HEK293 (cell line): ENCODE measurements around the gene VPS13D.

Experiments used
- ELK4 ChIP-seq: IDR thresholded peaks from 2 replicates; pipeline ENCODE4 v1.6.1; 2011; ENCODE audit warnings: mild to moderate bottlenecking, low read depth, low read length, borderline replicate concordance
- GLIS2 ChIP-seq: fragments of 450-650 bp; formaldehyde crosslinking; IDR thresholded peaks from 2 replicates; pipeline ENCODE4 v1.5.1; 2016; ENCODE audit warnings: missing biosample characterization, missing genetic modification characterization
- MZF1 ChIP-seq: fragments of 450-650 bp; formaldehyde crosslinking; IDR thresholded peaks from 2 replicates; pipeline ENCODE4 v1.5.1; 2017; ENCODE audit warnings: missing biosample characterization, missing genetic modification characterization, borderline replicate concordance
- PBX3 ChIP-seq: sonication (generic); formaldehyde crosslinking; IDR thresholded peaks from 2 replicates; pipeline ENCODE4 v1.8.1; 2022; ENCODE audit warnings: mild to moderate bottlenecking, moderate library complexity, missing genetic modification reagents
- PRDM6 ChIP-seq: fragments of 450-650 bp; formaldehyde crosslinking; IDR thresholded peaks from 2 replicates; pipeline ENCODE4 v1.5.1; 2017; ENCODE audit warnings: missing biosample characterization, missing genetic modification characterization
- SP2 ChIP-seq: fragments of 450-650 bp; formaldehyde crosslinking; IDR thresholded peaks from 2 replicates; pipeline ENCODE4 v1.5.1; 2016; ENCODE audit warnings: missing biosample characterization, missing genetic modification characterization
- TRIM28 ChIP-seq: IDR thresholded peaks from 2 replicates; pipeline ENCODE4 v1.6.1; 2011; ENCODE audit warnings: low read length, control low read depth, borderline replicate concordance
- YY1 ChIP-seq: fragments of 450-650 bp; formaldehyde crosslinking; IDR thresholded peaks from 2 replicates; pipeline ENCODE4 v1.5.1; 2018; ENCODE audit warnings: missing biosample characterization, missing genetic modification characterization
- ZBTB1 ChIP-seq: fragments of 450-650 bp; formaldehyde crosslinking; IDR thresholded peaks from 2 replicates; pipeline ENCODE4 v1.5.1; 2016; ENCODE audit warnings: missing biosample characterization, missing genetic modification characterization
- ZBTB11 ChIP-seq: fragments of 450-650 bp; formaldehyde crosslinking; conservative IDR thresholded peaks from 2 replicates; pipeline ENCODE4 v1.5.1; 2016; ENCODE audit warnings: low read depth, missing biosample characterization, missing genetic modification characterization
- ZBTB49 ChIP-seq: fragments of 450-650 bp; formaldehyde crosslinking; IDR thresholded peaks from 2 replicates; pipeline ENCODE4 v1.5.1; 2016; ENCODE audit warnings: missing biosample characterization, missing genetic modification characterization, low read depth
- ZBTB6 ChIP-seq: fragments of 450-650 bp; formaldehyde crosslinking; IDR thresholded peaks from 2 replicates; pipeline ENCODE4 v1.5.1; 2017; ENCODE audit warnings: missing biosample characterization, missing genetic modification characterization
- ZNF184 ChIP-seq: fragments of 450-650 bp; IDR thresholded peaks from 2 replicates; pipeline ENCODE4 v1.5.1; 2018; ENCODE audit warnings: missing biosample characterization, mild to moderate bottlenecking, missing genetic modification characterization
- ZNF221 ChIP-seq: fragments of 450-650 bp; formaldehyde crosslinking; IDR thresholded peaks from 2 replicates; pipeline ENCODE4 v1.5.1; 2017; ENCODE audit warnings: missing biosample characterization, missing genetic modification characterization, borderline replicate concordance
- ZNF302 ChIP-seq: fragments of 450-650 bp; formaldehyde crosslinking; IDR thresholded peaks from 2 replicates; pipeline ENCODE4 v1.5.1; 2016; ENCODE audit warnings: missing biosample characterization, missing genetic modification characterization, low read depth
- ZNF341 ChIP-seq: fragments of 450-650 bp; formaldehyde crosslinking; IDR thresholded peaks from 2 replicates; pipeline ENCODE4; 2016; ENCODE audit warnings: low read depth, missing biosample characterization, missing genetic modification characterization
- ZNF404 ChIP-seq: fragments of 450-650 bp; formaldehyde crosslinking; IDR thresholded peaks from 2 replicates; pipeline ENCODE4 v1.5.1; 2017; ENCODE audit warnings: missing biosample characterization, missing genetic modification characterization
- ZNF514 ChIP-seq: fragments of 450-650 bp; formaldehyde crosslinking; IDR thresholded peaks from 2 replicates; pipeline ENCODE4 v1.5.1; 2016; ENCODE audit warnings: missing biosample characterization, missing genetic modification characterization
- ZNF518A ChIP-seq: fragments of 450-650 bp; formaldehyde crosslinking; conservative IDR thresholded peaks from 2 replicates; pipeline ENCODE4 v1.5.1; 2016; ENCODE audit warnings: low read depth, missing biosample characterization, missing genetic modification characterization
- ZNF549 ChIP-seq: fragments of 450-650 bp; IDR thresholded peaks from 2 replicates; pipeline ENCODE4 v1.5.1; 2018; ENCODE audit warnings: missing biosample characterization, missing genetic modification characterization, mild to moderate bottlenecking, inconsistent platforms, moderate library complexity
- ZNF629 ChIP-seq: fragments of 450-650 bp; formaldehyde crosslinking; IDR thresholded peaks from 2 replicates; pipeline ENCODE4 v1.5.1; 2017; ENCODE audit warnings: missing biosample characterization, missing genetic modification characterization
- ZNF692 ChIP-seq: fragments of 450-650 bp; formaldehyde crosslinking; IDR thresholded peaks from 2 replicates; pipeline ENCODE4 v1.5.1; 2016; ENCODE audit warnings: missing biosample characterization, missing genetic modification characterization
- ZNF791 ChIP-seq: fragments of 450-650 bp; formaldehyde crosslinking; IDR thresholded peaks from 2 replicates; pipeline ENCODE4 v1.5.1; 2016; ENCODE audit warnings: missing biosample characterization, missing genetic modification characterization

The VPS13D gene

GRCh38 chr1:12434174-12434573 lies 204.3 kb downstream of the VPS13D start (continued):
- no peak for TF ChIP-seq ELK4
- TF ChIP-seq ZNF791 (tag by site-specific recombination), result no peak
- no peak for TF ChIP-seq ZBTB1 (tag by site-specific recombination)
- TF ChIP-seq YY1, result no peak
- no peak for TF ChIP-seq GLIS2
- no peak for TF ChIP-seq ZNF629 (tag by site-specific recombination)
- no peak for TF ChIP-seq ZNF692 (tag by site-specific recombination)
- no peak for TF ChIP-seq ZNF404
- TF ChIP-seq ZNF549 (tag by site-specific recombination), result no peak
- TF ChIP-seq TRIM28, result no peak
- TF ChIP-seq SP2 (tag by site-specific recombination), result no peak
- no peak for TF ChIP-seq ZBTB11
- TF ChIP-seq ZNF184 (tag by site-specific recombination), result peak; percentile 78
- no peak for TF ChIP-seq ZNF518A (tag by site-specific recombination)
- no peak for TF ChIP-seq ZBTB6 (tag by site-specific recombination)
- TF ChIP-seq ZNF221 (tag by site-specific recombination), result no peak
- TF ChIP-seq ZNF514 (tag by site-specific recombination), result no peak
- no peak for TF ChIP-seq MZF1 (tag by site-specific recombination)
- TF ChIP-seq ZBTB49 (tag by site-specific recombination), result no peak
- no peak for TF ChIP-seq ZNF302
- no peak for TF ChIP-seq PBX3 (CRISPR knock-in tag)
- TF ChIP-seq ZNF341 (tag by site-specific recombination), result no peak
- TF ChIP-seq PRDM6 (tag by site-specific recombination), result 0 out of 2 replicates have a peak, but pooled peaks have one; percentile 49
